H9 (cell line): ENCODE data around the gene CRYBG2. TPM values are rescaled to one million over a fixed set of nuclear protein-coding genes. Genes with fewer than 3 reads are reported as not detected.

Experiments
- DNase-seq: peaks from one replicate; pipeline ENCODE4 v3.0.0-alpha.2; 2017
- H2AFZ ChIP-seq: one replicate; pipeline ENCODE4 v1.6.1; 2013; ENCODE audit warnings: mild to moderate bottlenecking, low read length, control low read depth, moderate library complexity
- H2AK5ac ChIP-seq: 2 replicates; pipeline ENCODE4 v1.6.1; 2013; ENCODE audit warnings: low read length, control low read depth, mixed read lengths; ENCODE audit not compliant: insufficient read length
- H2BK120ac ChIP-seq: one replicate; pipeline ENCODE4 v1.6.1; 2013; ENCODE audit warnings: low read depth, mild to moderate bottlenecking, low read length, control low read depth, inconsistent platforms; ENCODE audit not compliant: poor library complexity, severe bottlenecking
- H2BK12ac ChIP-seq: 2 replicates; pipeline ENCODE4 v1.6.1; 2013; ENCODE audit warnings: low read length, control low read depth, mixed read lengths, low read depth; ENCODE audit not compliant: insufficient read length
- H2BK15ac ChIP-seq: 2 replicates; pipeline ENCODE4 v1.6.1; 2013; ENCODE audit warnings: low read depth, low read length, control low read depth
- H2BK20ac ChIP-seq: one replicate; pipeline ENCODE4 v1.6.1; 2013; ENCODE audit warnings: low read depth, mild to moderate bottlenecking, low read length, control low read depth, inconsistent platforms; ENCODE audit not compliant: poor library complexity, severe bottlenecking
- H2BK5ac ChIP-seq: 2 replicates; pipeline ENCODE4 v1.6.1; 2013; ENCODE audit warnings: low read length, control low read depth, mixed read lengths; ENCODE audit not compliant: insufficient read length
- H3K14ac ChIP-seq: 2 replicates; pipeline ENCODE4 v1.6.1; 2013; ENCODE audit warnings: low read length, control low read depth; ENCODE audit not compliant: insufficient read depth
- H3K18ac ChIP-seq: 2 replicates; pipeline ENCODE4 v1.6.1; 2013; ENCODE audit warnings: low read depth, mild to moderate bottlenecking, mixed read lengths, low read length, control low read depth; ENCODE audit not compliant: insufficient read length
- H3K23ac ChIP-seq: 2 replicates; pipeline ENCODE4 v1.6.1; 2013; ENCODE audit warnings: low read length, control low read depth, mixed read lengths, low read depth; ENCODE audit not compliant: insufficient read length
- H3K23me2 ChIP-seq: 2 replicates; pipeline ENCODE4 v1.6.1; 2013; ENCODE audit warnings: low read depth, mild to moderate bottlenecking, mixed read lengths, low read length, control low read depth; ENCODE audit not compliant: insufficient read length, poor library complexity, severe bottlenecking
- H3K27ac ChIP-seq: 2 replicates; pipeline ENCODE4 v1.5.1; 2013; ENCODE audit warnings: low read length, control low read depth, mixed read lengths, low read depth; ENCODE audit not compliant: insufficient read length
- H3K27me3 ChIP-seq: 2 replicates; pipeline ENCODE4 v1.6.1; 2013; ENCODE audit warnings: low read length, control low read depth, inconsistent platforms; ENCODE audit not compliant: insufficient read depth
- H3K4ac ChIP-seq: 2 replicates; pipeline ENCODE4 v1.6.1; 2013; ENCODE audit warnings: low read depth, mild to moderate bottlenecking, control low read depth, inconsistent platforms, low read length, moderate library complexity
- H3K4me1 ChIP-seq: 2 replicates; pipeline ENCODE4 v1.6.1; 2013; ENCODE audit warnings: low read length, control low read depth, inconsistent platforms; ENCODE audit not compliant: insufficient read depth
- H3K4me2 ChIP-seq: 2 replicates; pipeline ENCODE4 v1.6.1; 2013; ENCODE audit warnings: low read length, control low read depth, mixed read lengths; ENCODE audit not compliant: insufficient read length, insufficient read depth
- H3K56ac ChIP-seq: 2 replicates; pipeline ENCODE4 v1.6.1; 2013; ENCODE audit warnings: low read depth, mild to moderate bottlenecking, mixed read lengths, low read length, control low read depth; ENCODE audit not compliant: insufficient read length
- H3K79me1 ChIP-seq: 2 replicates; pipeline ENCODE4 v1.6.1; 2013; ENCODE audit warnings: low read depth, mild to moderate bottlenecking, moderate library complexity, low read length, control low read depth, inconsistent platforms; ENCODE audit not compliant: insufficient read depth, poor library complexity, severe bottlenecking
- H3K79me2 ChIP-seq: 2 replicates; pipeline ENCODE4 v1.6.1; 2013; ENCODE audit warnings: low read length, control low read depth, inconsistent platforms; ENCODE audit not compliant: insufficient read depth
- H3K9ac ChIP-seq: 2 replicates; pipeline ENCODE4 v1.6.1; 2013; ENCODE audit warnings: low read length, control low read depth, mixed read lengths; ENCODE audit not compliant: insufficient read length; ENCODE audit errors: extremely low read depth
- H3K9me3 ChIP-seq: one replicate; pipeline ENCODE4 v1.6.1; 2013; ENCODE audit warnings: low read depth, low read length, inconsistent platforms; ENCODE audit not compliant: control insufficient read depth
- H3T11ph ChIP-seq: one replicate; pipeline ENCODE4 v1.6.1; 2013; ENCODE audit warnings: mild to moderate bottlenecking, low read length, control low read depth, inconsistent platforms
- H4K20me1 ChIP-seq: one replicate; pipeline ENCODE4 v1.6.1; 2013; ENCODE audit not compliant: control insufficient read depth, insufficient read length, insufficient read depth
- H4K5ac ChIP-seq: 2 replicates; pipeline ENCODE4 v1.6.1; 2013; ENCODE audit warnings: low read depth, mild to moderate bottlenecking, mixed read lengths, low read length, control low read depth; ENCODE audit not compliant: insufficient read length
- H4K8ac ChIP-seq: replicated peaks from 2 replicates; pipeline ENCODE4 v1.6.1; 2013; ENCODE audit warnings: low read length, control low read depth, mixed read lengths, low read depth; ENCODE audit not compliant: insufficient read length
- H4K91ac ChIP-seq: 2 replicates; pipeline ENCODE4 v1.6.1; 2013; ENCODE audit warnings: low read depth, mild to moderate bottlenecking, moderate library complexity, mixed read lengths, low read length, control low read depth; ENCODE audit not compliant: insufficient read length
- H3K27ac Mint-ChIP-seq, 3 experiments: 2 replicates in 2 of 3; 3 replicates in 1 of 3; pipeline ENCODE4 v1.8.0; 2020 to 2021; ENCODE audit warnings: mixed read lengths in 3 of 3, mild to moderate bottlenecking in 1 of 3, moderate library complexity in 1 of 3
- H3K27me3 Mint-ChIP-seq: 2 replicates; pipeline ENCODE4 v1.8.0; 2021; ENCODE audit warnings: low read depth, mild to moderate bottlenecking, moderate library complexity, mixed read lengths
- H3K36me3 Mint-ChIP-seq, 3 experiments: 2 replicates in 2 of 3; 3 replicates in 1 of 3; pipeline ENCODE4 v1.8.0; 2020 to 2021; ENCODE audit warnings: low read depth in 3 of 3, mixed read lengths in 3 of 3; ENCODE audit not compliant: insufficient read depth in 1 of 3
- H3K4me1 Mint-ChIP-seq, 2 experiments: 2 replicates each; pipeline ENCODE4 v1.8.0; 2020; ENCODE audit warnings: mixed read lengths in 2 of 2
- H3K4me3 Mint-ChIP-seq, 2 experiments: 2 replicates in 1 of 2; 3 replicates in 1 of 2; pipeline ENCODE4 v1.8.0; 2020 to 2021; ENCODE audit warnings: mild to moderate bottlenecking in 2 of 2, mixed read lengths in 2 of 2, moderate library complexity in 1 of 2
- H3K9me3 Mint-ChIP-seq, 2 experiments: 2 replicates in 1 of 2; 3 replicates in 1 of 2; pipeline ENCODE4 v1.8.0; 2020; ENCODE audit warnings: mild to moderate bottlenecking in 2 of 2, mixed read lengths in 2 of 2, moderate library complexity in 1 of 2
- WGBS: extraction: QIAGEN DNeasy Blood & Tissue Kit; methylation state at CpG from one replicate; pipeline ENCODE4 v1.1.7; 2013; ENCODE audit warnings: missing lambda C conversion rate, low lambda C conversion rate, mixed read lengths; ENCODE audit not compliant: insufficient read length; ENCODE audit errors: extremely low coverage; 5-methylcytosine and 5-hydroxymethylcytosine counted together
- total RNA-seq: library from RNA; stranded (reverse); gene quantifications from 2 replicates; pipeline ENCODE4 v1.2.1, GENCODE V29; 2021
- TF ChIP-seq, protein P1 (sequence below): fragments of 200-600 bp; sonication (generic); conservative IDR thresholded peaks from 3 replicates; pipeline ENCODE4 v1.8.0; 2021; ENCODE audit warnings: antibody characterized with exemption, mild to moderate bottlenecking

CRYBG2 gene
- total RNA-seq, 1 experiment from 2014 or later = 12.8 TPM

DNA sequence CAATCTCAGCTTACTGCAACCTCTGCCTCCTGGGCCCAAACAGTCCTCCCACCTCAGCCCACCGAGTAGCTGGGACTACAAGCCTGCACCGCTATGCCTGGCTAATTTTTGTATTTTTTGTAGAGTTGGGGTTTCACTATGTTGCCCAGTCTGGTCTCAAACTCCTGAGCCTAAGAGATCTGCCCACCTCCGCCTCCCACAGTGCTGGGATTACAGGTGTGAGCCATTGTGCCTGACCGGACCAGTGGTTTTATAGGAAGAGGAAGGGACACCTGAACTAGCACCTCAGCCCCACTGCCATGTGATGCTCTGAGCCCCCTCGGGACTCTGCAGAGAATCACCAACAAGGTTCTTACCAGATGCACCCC, 4.1 kb downstream of the CRYBG2 start:
- Mint-ChIP-seq H3K27ac (peak overlapping the region in 1 of 3 experiments; percentile 59; a peak in 1 of 7 replicates), H3K9me3 (no peaks in the 10 kb centered on the region), H3K4me1 (peaks cover 27 to 31% of the 10 kb centered on the region in 2 experiments), H3K4me3 (no peak overlapping the region), H3K27me3 (no peaks in the 10 kb centered on the region), H3K36me3 (no peaks in the 10 kb centered on the region; a peak in 1 of 7 replicates)
- Histone ChIP-seq H2BK20ac (no peak overlapping the region), H2BK120ac (no peak overlapping the region), H3K56ac (no peak overlapping the region), H3T11ph (no peak overlapping the region), H4K5ac (no peak overlapping the region), H2AFZ (no peak overlapping the region), H3K23ac (no peak overlapping the region), H3K79me2 (no peaks in the 10 kb centered on the region), H3K4me1 (peaks cover 3% of the 10 kb centered on the region; the same call in 1 of the 2 replicates), H3K27me3 (no peaks in the 10 kb centered on the region), H2BK15ac (no peak overlapping the region), H3K9me3 (no peaks in the 10 kb centered on the region), H4K91ac (no peak overlapping the region), H3K14ac (no peak overlapping the region), H3K9ac (no peak overlapping the region), H3K23me2 (no peaks in the 10 kb centered on the region), H4K20me1 (no peaks in the 10 kb centered on the region), H4K8ac (no peak overlapping the region), H3K4ac (no peak overlapping the region), H2AK5ac (no peak overlapping the region), H3K27ac (no peak overlapping the region), H2BK12ac (no peak overlapping the region), H2BK5ac (no peak overlapping the region), H3K79me1 (no peaks in the 10 kb centered on the region), H3K4me2 (no peak overlapping the region), H3K18ac (no peak overlapping the region)
- TF ChIP-seq, protein P1, sequence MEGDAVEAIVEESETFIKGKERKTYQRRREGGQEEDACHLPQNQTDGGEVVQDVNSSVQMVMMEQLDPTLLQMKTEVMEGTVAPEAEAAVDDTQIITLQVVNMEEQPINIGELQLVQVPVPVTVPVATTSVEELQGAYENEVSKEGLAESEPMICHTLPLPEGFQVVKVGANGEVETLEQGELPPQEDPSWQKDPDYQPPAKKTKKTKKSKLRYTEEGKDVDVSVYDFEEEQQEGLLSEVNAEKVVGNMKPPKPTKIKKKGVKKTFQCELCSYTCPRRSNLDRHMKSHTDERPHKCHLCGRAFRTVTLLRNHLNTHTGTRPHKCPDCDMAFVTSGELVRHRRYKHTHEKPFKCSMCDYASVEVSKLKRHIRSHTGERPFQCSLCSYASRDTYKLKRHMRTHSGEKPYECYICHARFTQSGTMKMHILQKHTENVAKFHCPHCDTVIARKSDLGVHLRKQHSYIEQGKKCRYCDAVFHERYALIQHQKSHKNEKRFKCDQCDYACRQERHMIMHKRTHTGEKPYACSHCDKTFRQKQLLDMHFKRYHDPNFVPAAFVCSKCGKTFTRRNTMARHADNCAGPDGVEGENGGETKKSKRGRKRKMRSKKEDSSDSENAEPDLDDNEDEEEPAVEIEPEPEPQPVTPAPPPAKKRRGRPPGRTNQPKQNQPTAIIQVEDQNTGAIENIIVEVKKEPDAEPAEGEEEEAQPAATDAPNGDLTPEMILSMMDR = no peak
- peak; percentile 26 for DNase-seq
- no CpG with 5 or more reads among the region's 5 CpGs for WGBS
